ENCODE measurements around the gene ZNF124.
"Not testable (repeated sequence)": the region's sequence is repeated elsewhere in the genome, so short reads cannot be mapped to it uniquely, and the experiment has no call there.

Gene ZNF124

GRCh38 chr1:247171443-247171842 is 377 bp downstream of the ZNF124 start:
- DNase-seq, result not testable (repeated sequence)

- no peak for DNase-seq
Observed at GRCh38 chr1:247165674-247166073, 6.1 kb downstream of the ZNF124 start.

GRCh38 chr1:247164694-247165093 is 7.1 kb downstream of the ZNF124 start:
- DNase-seq, result no peak

GRCh38 chr1:247156787-247157232 is 15.0 kb downstream of the ZNF124 start:
- DNase-seq, result no peak

- no peak for DNase-seq
Observed at GRCh38 chr1:247147781-247148180, 24.0 kb downstream of the ZNF124 start.

GRCh38 chr1:247147120-247147519 is 24.7 kb downstream of the ZNF124 start:
- not testable (repeated sequence) for DNase-seq

GRCh38 chr1:247146671-247147070 is 25.1 kb downstream of the ZNF124 start:
- DNase-seq, result no peak

- no peak for DNase-seq
Observed at GRCh38 chr1:247145279-247145678, 26.5 kb downstream of the ZNF124 start.

- DNase-seq, result not testable (repeated sequence)
Observed at GRCh38 chr1:247139557-247139956, 32.3 kb downstream of the ZNF124 start.

- no peak for DNase-seq
Observed at GRCh38 chr1:247131236-247131635, 40.6 kb downstream of the ZNF124 start.

GRCh38 chr1:247127519-247128282 is 44.1 kb downstream of the ZNF124 start:
- not testable (repeated sequence) for DNase-seq

- not testable (repeated sequence) for DNase-seq
Observed at GRCh38 chr1:247126601-247127000, 45.2 kb downstream of the ZNF124 start.

GRCh38 chr1:247126166-247126565 is 45.7 kb downstream of the ZNF124 start:
- DNase-seq, result not testable (repeated sequence)

- DNase-seq, result no peak
Observed at GRCh38 chr1:247121382-247121781, 50.4 kb downstream of the ZNF124 start.

GRCh38 chr1:247120408-247120668 is 51.5 kb downstream of the ZNF124 start:
- not testable (repeated sequence) for DNase-seq

GRCh38 chr1:247119600-247120407 is 52.0 kb downstream of the ZNF124 start:
- DNase-seq, result no peak

GRCh38 chr1:247118946-247119446 is 52.8 kb downstream of the ZNF124 start:
- no peak for DNase-seq

GRCh38 chr1:247115545-247115944 is 56.3 kb downstream of the ZNF124 start:
- DNase-seq, result no peak

- DNase-seq, result no peak
Observed at GRCh38 chr1:247115141-247115510, 56.7 kb downstream of the ZNF124 start.

GRCh38 chr1:247114351-247115140 is 57.3 kb downstream of the ZNF124 start:
- no peak for DNase-seq

GRCh38 chr1:247113733-247114271 is 58.0 kb downstream of the ZNF124 start:
- no peak for DNase-seq

GRCh38 chr1:247113094-247113497 is 58.7 kb downstream of the ZNF124 start:
- DNase-seq, result no peak

- no peak for DNase-seq
Observed at GRCh38 chr1:247112479-247112781, 59.4 kb downstream of the ZNF124 start.

Data from NCI-H2171 (cell line).